DMS79 (cell line): ENCODE results near the gene EIF2AK2.

Experiments used
- DNase-seq: peaks from one replicate; lab custom pipeline; 2025; lab: John Stamatoyannopoulos, UW

Gene EIF2AK2

GRCh38 chr2:37171624-37171950 lies 14.8 kb upstream of the EIF2AK2 start:
- no peak for DNase-seq

- DNase-seq, result no peak
Observed at GRCh38 chr2:37168217-37168981, 11.6 kb upstream of the EIF2AK2 start.

GRCh38 chr2:37167636-37168180 lies 10.9 kb upstream of the EIF2AK2 start:
- DNase-seq, result no peak

- no peak for DNase-seq
Observed at GRCh38 chr2:37164757-37165156, 8.0 kb upstream of the EIF2AK2 start.

GRCh38 chr2:37156071-37156856 lies 516 bp downstream of the EIF2AK2 start:
- DNase-seq, result no peak

- DNase-seq, result no peak
Observed at GRCh38 chr2:37154785-37155184, 2.0 kb downstream of the EIF2AK2 start.

GRCh38 chr2:37153224-37153623 lies 3.6 kb downstream of the EIF2AK2 start:
- no peak for DNase-seq

GRCh38 chr2:37149626-37150322 lies 7.0 kb downstream of the EIF2AK2 start:
- DNase-seq, result no peak

GRCh38 chr2:37148325-37148724 lies 8.5 kb downstream of the EIF2AK2 start:
- no peak for DNase-seq

GRCh38 chr2:37146062-37146461 lies 10.7 kb downstream of the EIF2AK2 start:
- DNase-seq, result no peak

GRCh38 chr2:37143974-37144373 lies 12.8 kb downstream of the EIF2AK2 start:
- no peak for DNase-seq

- no peak for DNase-seq
Observed at GRCh38 chr2:37142546-37142945, 14.2 kb downstream of the EIF2AK2 start.

GRCh38 chr2:37132914-37133313 lies 23.9 kb downstream of the EIF2AK2 start:
- DNase-seq, result no peak

- DNase-seq, result no peak
Observed at GRCh38 chr2:37125416-37125815, 31.4 kb downstream of the EIF2AK2 start.

- DNase-seq, result no peak
Observed at GRCh38 chr2:37119157-37119556, 37.6 kb downstream of the EIF2AK2 start.

- no peak for DNase-seq
Observed at GRCh38 chr2:37117566-37117965, 39.2 kb downstream of the EIF2AK2 start.

GRCh38 chr2:37111958-37112357 lies 44.8 kb downstream of the EIF2AK2 start:
- no peak for DNase-seq

- no peak for DNase-seq
Observed at GRCh38 chr2:37110306-37111212, 46.2 kb downstream of the EIF2AK2 start.

- no peak for DNase-seq
Observed at GRCh38 chr2:37109523-37109922, 47.3 kb downstream of the EIF2AK2 start.

GRCh38 chr2:37105150-37105549 lies 51.6 kb downstream of the EIF2AK2 start:
- no peak for DNase-seq

GRCh38 chr2:37104178-37104577 lies 52.6 kb downstream of the EIF2AK2 start:
- no peak for DNase-seq

- no peak for DNase-seq
Observed at GRCh38 chr2:37102588-37102987, 54.2 kb downstream of the EIF2AK2 start.
